ENCODE data around the gene LIPE.

Gene LIPE

GRCh38 chr19:42353341-42354015 lies 73.7 kb downstream of the LIPE start:
- no peak for TF ChIP-seq CTCF (IDR thresholded peaks at IDR 0.05)

- no peak for TF ChIP-seq CTCF (IDR thresholded peaks at IDR 0.05)
These were observed 74.6 kb downstream of the LIPE start for GRCh38 chr19:42352301-42353259.
